Measurements from ENCODE around the gene ITGA2. TPM values are rescaled to one million over a fixed set of nuclear protein-coding genes. Genes with fewer than 3 reads are reported as not detected.

The ITGA2 gene
- total RNA-seq, 2 experiments from 2014 or later: 0.74 to 0.86 TPM

DNA sequence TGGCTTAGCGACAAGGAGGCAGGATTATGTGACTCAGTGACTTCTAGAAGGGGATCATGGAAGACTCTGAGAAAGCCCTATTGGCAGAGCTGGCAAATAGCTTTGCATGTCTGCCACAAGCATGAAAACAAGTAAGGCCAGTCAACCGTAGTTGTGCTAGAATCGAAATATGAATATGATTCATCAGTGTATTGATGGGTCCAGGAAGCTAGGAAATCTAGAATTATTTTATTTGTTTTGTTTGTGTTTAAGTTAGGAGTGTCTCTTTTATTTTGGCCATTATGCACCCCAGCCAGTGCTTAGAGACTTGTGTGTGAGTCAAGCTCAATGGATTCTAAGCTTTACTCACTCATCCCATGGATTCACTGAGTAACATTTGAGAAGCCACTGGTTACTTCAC, 3.8 kb upstream of the ITGA2 start:
- Mint-ChIP-seq H3K9me3 (no peaks in the 10 kb centered on the region), H3K4me1 (ENCODE audit: low read depth) (peaks cover 25% of the 10 kb centered on the region), H3K27me3 (peaks cover 47% of the 10 kb centered on the region), H3K36me3 (ENCODE audit: low read depth) (no peaks in the 10 kb centered on the region), H3K27ac (no peak overlapping the region), H3K4me3 (no peak overlapping the region)
- ATAC-seq: no peak
- ChIA-PET CTCF (interaction anchor here (5.2 kb wide), 1 partner anchor 37 kb away, joined by 33 read pairs; no protein-coding TSS in a partner anchor), POLR2A (no interaction called here)
- DNase-seq: no peak
- TF ChIP-seq, protein P1, sequence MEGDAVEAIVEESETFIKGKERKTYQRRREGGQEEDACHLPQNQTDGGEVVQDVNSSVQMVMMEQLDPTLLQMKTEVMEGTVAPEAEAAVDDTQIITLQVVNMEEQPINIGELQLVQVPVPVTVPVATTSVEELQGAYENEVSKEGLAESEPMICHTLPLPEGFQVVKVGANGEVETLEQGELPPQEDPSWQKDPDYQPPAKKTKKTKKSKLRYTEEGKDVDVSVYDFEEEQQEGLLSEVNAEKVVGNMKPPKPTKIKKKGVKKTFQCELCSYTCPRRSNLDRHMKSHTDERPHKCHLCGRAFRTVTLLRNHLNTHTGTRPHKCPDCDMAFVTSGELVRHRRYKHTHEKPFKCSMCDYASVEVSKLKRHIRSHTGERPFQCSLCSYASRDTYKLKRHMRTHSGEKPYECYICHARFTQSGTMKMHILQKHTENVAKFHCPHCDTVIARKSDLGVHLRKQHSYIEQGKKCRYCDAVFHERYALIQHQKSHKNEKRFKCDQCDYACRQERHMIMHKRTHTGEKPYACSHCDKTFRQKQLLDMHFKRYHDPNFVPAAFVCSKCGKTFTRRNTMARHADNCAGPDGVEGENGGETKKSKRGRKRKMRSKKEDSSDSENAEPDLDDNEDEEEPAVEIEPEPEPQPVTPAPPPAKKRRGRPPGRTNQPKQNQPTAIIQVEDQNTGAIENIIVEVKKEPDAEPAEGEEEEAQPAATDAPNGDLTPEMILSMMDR (IDR thresholded peaks at IDR 0.05): no peak
- intact Hi-C loops (cut with micrococcal nuclease): loop anchor here (5.0 kb wide), 2 partner anchors 38 to 47 kb away; no protein-coding TSS in a partner anchor

DNA sequence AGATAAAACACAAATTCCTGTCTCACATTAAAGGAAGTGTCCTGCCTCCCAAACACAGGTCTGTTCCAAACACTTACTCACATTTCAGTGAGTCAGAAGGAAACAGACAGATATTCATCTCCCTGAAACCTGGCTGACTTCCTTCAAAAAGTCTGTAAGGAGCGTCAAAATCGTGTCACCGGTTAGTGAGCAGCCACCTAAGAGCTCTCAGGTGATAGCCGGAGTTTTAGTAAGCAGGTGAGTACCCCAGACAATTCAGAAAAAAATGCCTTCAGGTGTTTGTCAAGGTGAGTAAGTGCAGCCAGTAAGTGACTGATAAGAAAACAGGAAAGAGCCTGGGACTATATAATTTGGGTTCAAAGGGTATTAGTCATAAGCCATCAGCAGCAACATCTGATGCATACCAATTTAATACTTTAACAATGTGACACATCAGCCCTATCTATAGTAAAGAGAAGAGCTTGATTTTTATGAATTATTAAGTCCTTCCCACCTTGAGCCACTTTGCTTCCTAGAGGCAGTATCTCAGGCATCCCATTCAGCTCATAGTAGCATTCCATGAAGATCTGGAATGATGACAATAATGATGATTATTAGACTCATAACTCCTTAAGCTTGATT, 1.3 kb upstream of the ITGA2 start:
- ChIA-PET CTCF (interaction anchor here (1.0 to 5.2 kb wide), 6 partner anchors 9 to 107 kb away, joined by 3 to 33 read pairs (median 3); no protein-coding TSS in a partner anchor), POLR2A (interaction anchor here (0.7 to 1.1 kb wide), 2 partner anchors 10 to 87 kb away, joined by 3 to 4 read pairs; no protein-coding TSS in a partner anchor)
- DNase-seq: no peak
- Mint-ChIP-seq H3K27me3 (peaks cover 50% of the 10 kb centered on the region), H3K4me1 (ENCODE audit: low read depth) (peaks cover 25% of the 10 kb centered on the region), H3K9me3 (no peaks in the 10 kb centered on the region), H3K4me3 (no peak overlapping the region), H3K27ac (no peak overlapping the region), H3K36me3 (ENCODE audit: low read depth) (no peaks in the 10 kb centered on the region)
- TF ChIP-seq, protein P1 (IDR thresholded peaks at IDR 0.05): no peak
- peak; percentile 46 for ATAC-seq
- intact Hi-C loops (cut with micrococcal nuclease): loop anchor here (5.0 kb wide), 2 partner anchors 41 to 44 kb away; no protein-coding TSS in a partner anchor

DNA sequence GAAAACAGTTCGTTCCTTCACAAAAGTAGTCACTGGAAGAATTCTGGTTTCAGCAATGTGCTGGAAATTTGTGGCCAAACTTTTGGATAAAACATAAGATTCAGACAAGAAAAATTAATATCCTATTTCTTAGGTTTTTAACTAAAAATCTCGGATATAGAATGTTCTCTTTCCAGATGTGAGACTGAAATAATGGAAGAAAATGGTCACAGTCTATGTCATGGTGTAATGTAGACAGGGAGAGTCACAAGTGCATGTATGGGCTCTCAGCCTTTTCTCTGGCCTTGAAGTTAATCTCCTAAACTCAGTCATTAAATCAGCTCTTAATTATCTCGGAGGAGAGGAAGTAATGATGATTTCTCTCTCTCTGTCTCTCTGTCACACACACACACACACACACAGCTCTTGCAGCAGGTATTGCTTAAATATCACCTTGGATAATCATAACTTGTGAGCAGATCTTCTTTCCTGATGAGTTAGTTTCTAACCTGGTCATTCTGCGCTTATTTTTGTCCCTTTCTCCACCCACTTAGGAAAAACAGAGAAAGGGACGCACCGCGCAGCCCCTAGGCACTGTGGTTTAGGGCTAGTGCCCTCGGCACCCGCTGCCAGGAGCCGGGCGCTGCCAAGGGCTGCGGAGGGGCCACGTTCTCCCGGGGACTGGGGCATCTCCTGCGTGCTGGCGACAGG, 672 bp upstream of the ITGA2 start:
- Mint-ChIP-seq H3K4me1 (ENCODE audit: low read depth) (peaks cover 23% of the 10 kb centered on the region), H3K36me3 (ENCODE audit: low read depth) (no peaks in the 10 kb centered on the region), H3K27ac (no peak overlapping the region), H3K9me3 (no peaks in the 10 kb centered on the region), H3K27me3 (peaks cover 51% of the 10 kb centered on the region), H3K4me3 (peak overlapping the region; percentile 65)
- CTCF ChIA-PET: interaction anchor here (1.0 to 5.2 kb wide), 7 partner anchors 9 to 117 kb away, joined by 3 to 33 read pairs (median 3); no protein-coding TSS in a partner anchor
- intact Hi-C loops (cut with micrococcal nuclease): loop anchor here (5.0 kb wide), 2 partner anchors 41 to 44 kb away; no protein-coding TSS in a partner anchor
- DNase-seq (peak; percentile 36), ATAC-seq (peak; percentile 4)
- POLR2A ChIA-PET: interaction anchor here (1.1 kb wide), 3 partner anchors 9 to 105 kb away, joined by 3 read pairs; no protein-coding TSS in a partner anchor
- TF ChIP-seq, protein P1 (IDR thresholded peaks at IDR 0.05): no peak

DNA sequence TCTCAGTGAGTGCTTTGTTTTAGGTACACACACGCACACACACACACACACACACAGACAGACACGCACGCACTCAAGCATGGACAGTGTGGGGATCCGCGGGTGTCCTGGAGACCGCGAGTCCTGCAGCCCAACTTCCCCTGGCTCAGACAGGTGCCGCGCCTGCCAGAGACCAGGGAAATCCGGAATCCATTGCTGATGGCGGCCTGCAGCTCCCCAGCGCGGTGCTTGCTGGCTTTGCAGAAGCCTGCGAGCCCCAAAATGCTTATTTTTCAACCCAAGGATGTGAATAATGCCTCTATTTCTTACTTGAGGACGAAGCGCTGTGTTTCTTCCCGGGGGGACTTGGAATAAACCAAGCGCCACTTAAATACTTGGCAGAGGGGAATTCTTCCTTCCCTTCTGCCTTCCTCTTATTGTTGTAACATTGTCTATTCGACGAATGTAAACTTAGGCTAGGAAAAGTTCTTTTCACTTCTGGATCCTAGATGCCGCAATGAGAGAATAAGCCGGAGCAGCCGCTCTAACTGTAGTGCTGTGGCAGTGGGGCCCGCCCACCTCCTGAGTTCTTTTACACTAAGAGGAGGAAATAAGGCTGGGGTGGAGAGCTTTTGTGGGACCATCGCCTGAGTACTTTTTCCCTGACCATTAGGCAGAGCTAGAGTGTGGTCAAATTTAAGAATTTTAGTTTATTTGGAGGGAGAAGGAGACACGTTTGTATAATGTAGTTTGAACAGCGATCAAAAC, 802 bp downstream of the ITGA2 start:
- Mint-ChIP-seq H3K4me1 (ENCODE audit: low read depth) (peaks cover 18% of the 10 kb centered on the region), H3K4me3 (peak overlapping the region; percentile 65), H3K9me3 (no peaks in the 10 kb centered on the region), H3K36me3 (ENCODE audit: low read depth) (no peaks in the 10 kb centered on the region), H3K27ac (no peak overlapping the region), H3K27me3 (peaks cover 50% of the 10 kb centered on the region)
- peak; percentile 56 for DNase-seq
- ChIA-PET POLR2A (interaction anchor here (0.7 kb wide), 1 partner anchor 46 kb away, joined by 3 read pairs; no protein-coding TSS in a partner anchor), CTCF (interaction anchor here (0.6 to 5.2 kb wide), 9 partner anchors 9 to 115 kb away, joined by 3 to 33 read pairs (median 4); no protein-coding TSS in a partner anchor)
- ATAC-seq: peak; percentile 50
- TF ChIP-seq, protein P1 (IDR thresholded peaks at IDR 0.05): no peak
- intact Hi-C loops (cut with micrococcal nuclease): loop anchor here (5.0 kb wide), 2 partner anchors 42 to 43 kb away; no protein-coding TSS in a partner anchor

Measured in activated CD8-positive, alpha-beta T cell treated with anti-CD3 and anti-CD28 coated beads for 36 hours (primary cell).